Stimulated activated memory B cell treated with anti-CD40 and anti-IgM and Interleukin-4, amounts not matched to agents 10 μg/mL and 1 μg/mL and 100 μg/mL, for 72 hours (primary cell): ENCODE results near the gene NAV3.

Source experiments
- ATAC-seq: fragments of 150-1000 bp; cut with Tn5 transposase; 2 replicates; pipeline ENCODE4 v1.10.0; 2021
- H3K27ac Mint-ChIP-seq: one replicate; pipeline ENCODE4 v1.8.0; 2022; ENCODE audit warnings: mild to moderate bottlenecking, mixed read lengths
- H3K27me3 Mint-ChIP-seq: one replicate; pipeline ENCODE4 v1.8.0; 2022; ENCODE audit warnings: mixed read lengths
- H3K36me3 Mint-ChIP-seq: one replicate; pipeline ENCODE4 v1.8.0; 2022; ENCODE audit warnings: mixed read lengths
- H3K4me1 Mint-ChIP-seq: one replicate; pipeline ENCODE4 v1.8.0; 2022; ENCODE audit warnings: mixed read lengths
- H3K4me3 Mint-ChIP-seq: one replicate; pipeline ENCODE4 v1.8.0; 2022; ENCODE audit warnings: mild to moderate bottlenecking, moderate library complexity, mixed read lengths
- H3K9me3 Mint-ChIP-seq: one replicate; pipeline ENCODE4 v1.8.0; 2022; ENCODE audit warnings: mixed read lengths

NAV3 gene, protein sequence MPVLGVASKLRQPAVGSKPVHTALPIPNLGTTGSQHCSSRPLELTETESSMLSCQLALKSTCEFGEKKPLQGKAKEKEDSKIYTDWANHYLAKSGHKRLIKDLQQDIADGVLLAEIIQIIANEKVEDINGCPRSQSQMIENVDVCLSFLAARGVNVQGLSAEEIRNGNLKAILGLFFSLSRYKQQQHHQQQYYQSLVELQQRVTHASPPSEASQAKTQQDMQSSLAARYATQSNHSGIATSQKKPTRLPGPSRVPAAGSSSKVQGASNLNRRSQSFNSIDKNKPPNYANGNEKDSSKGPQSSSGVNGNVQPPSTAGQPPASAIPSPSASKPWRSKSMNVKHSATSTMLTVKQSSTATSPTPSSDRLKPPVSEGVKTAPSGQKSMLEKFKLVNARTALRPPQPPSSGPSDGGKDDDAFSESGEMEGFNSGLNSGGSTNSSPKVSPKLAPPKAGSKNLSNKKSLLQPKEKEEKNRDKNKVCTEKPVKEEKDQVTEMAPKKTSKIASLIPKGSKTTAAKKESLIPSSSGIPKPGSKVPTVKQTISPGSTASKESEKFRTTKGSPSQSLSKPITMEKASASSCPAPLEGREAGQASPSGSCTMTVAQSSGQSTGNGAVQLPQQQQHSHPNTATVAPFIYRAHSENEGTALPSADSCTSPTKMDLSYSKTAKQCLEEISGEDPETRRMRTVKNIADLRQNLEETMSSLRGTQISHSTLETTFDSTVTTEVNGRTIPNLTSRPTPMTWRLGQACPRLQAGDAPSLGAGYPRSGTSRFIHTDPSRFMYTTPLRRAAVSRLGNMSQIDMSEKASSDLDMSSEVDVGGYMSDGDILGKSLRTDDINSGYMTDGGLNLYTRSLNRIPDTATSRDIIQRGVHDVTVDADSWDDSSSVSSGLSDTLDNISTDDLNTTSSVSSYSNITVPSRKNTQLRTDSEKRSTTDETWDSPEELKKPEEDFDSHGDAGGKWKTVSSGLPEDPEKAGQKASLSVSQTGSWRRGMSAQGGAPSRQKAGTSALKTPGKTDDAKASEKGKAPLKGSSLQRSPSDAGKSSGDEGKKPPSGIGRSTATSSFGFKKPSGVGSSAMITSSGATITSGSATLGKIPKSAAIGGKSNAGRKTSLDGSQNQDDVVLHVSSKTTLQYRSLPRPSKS (N-terminal part only)

DNA sequence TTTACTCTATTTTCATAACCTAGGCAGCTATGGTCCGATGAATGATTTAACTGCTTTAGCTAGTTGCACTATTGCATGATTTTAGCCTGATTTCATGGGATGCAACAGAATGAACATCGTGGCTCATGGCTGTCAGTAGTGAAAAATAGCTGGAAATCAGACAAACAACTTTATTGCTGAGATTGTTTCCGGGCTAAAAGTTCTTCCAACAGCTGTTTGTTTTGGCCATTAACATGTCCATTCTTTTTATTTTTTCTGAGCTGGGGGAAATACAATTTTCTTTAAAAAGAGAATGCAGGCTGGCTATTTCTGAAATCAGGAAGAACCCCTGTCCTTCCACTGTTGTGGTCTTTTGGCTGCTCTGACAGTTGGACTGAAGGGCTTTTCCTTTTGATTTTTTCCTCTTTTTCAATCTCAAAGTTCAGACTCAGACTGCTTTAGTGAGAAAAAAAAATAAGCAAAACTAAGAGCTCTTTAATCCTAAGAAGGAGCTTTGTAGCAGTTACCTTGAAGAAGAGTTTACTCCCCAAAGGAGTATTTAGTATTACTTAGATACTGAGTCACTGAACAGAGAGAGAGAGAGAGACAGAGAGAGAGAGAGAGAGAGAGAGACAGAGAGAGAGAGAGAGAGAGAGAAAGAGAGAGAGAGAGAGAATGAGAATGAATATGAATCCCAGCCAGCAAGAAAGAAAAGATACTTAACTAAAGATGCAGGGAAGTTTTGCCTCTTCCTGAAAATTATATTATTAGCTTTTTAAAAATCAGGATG is at the start of gene NAV3:
NAV3 (plus strand) TSS at position 312 of the 769 bp plus-strand sequence. CDS start 568 bp downstream, outside the sequence.
- H3K36me3 Mint-ChIP-seq, result no peaks in the 10 kb centered on the region
- no peak for ATAC-seq
- no peaks in the 10 kb centered on the region for H3K27me3 Mint-ChIP-seq
- no peak within 1 kb of the TSS for H3K27ac Mint-ChIP-seq
- H3K4me1 Mint-ChIP-seq, result no peaks in the 10 kb centered on the region
- peaks cover 2% of the 10 kb centered on the region for H3K9me3 Mint-ChIP-seq
- H3K4me3 Mint-ChIP-seq, result no peak within 1 kb of the TSS

DNA sequence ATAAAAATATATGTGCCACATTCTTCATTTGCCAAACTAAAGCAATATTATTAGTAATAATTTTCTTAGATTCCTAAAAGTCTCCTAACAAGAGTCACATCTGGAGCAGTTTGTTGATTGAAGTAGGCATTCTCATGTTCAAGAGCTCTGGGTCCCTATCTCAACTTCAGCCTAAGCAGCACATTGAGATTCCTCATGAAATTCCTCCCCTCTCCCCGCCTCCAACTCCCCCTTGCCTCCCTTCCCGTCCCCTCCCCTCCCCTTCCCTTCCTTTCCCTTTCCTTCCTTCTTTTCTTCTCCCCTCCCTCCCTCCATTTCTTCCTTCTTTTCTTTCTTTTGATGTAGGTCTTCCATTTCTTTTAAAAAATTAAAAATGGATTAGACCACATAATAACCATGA is 48.7 kb upstream of the NAV3 start:
- H3K27ac Mint-ChIP-seq, result no peak overlapping the region
- no peak for ATAC-seq
- no peak overlapping the region for H3K4me3 Mint-ChIP-seq
- H3K4me1 Mint-ChIP-seq, result no peaks in the 10 kb centered on the region
- no peaks in the 10 kb centered on the region for H3K36me3 Mint-ChIP-seq
- H3K9me3 Mint-ChIP-seq, result no peaks in the 10 kb centered on the region
- H3K27me3 Mint-ChIP-seq, result no peaks in the 10 kb centered on the region

DNA sequence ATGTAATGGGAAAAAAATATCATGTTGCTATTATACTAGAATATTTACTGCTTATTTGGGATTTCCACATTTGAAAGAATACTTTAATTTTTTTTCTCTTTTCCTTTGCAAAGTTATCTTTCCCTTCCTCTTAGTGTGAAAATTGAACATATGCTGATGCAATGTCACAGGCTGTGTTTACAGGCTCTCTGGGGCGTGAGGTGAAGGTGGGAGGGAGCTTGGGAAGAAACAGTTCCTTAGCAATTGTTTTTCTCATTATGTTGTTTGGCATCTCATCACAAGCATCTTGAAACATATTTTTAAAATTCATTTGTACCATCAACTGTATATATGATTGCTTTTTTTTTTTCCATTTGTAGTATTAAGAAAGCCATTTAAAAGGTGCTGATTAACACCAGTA is 47.9 kb upstream of the NAV3 start:
- no peak overlapping the region for H3K4me3 Mint-ChIP-seq
- no peaks in the 10 kb centered on the region for H3K36me3 Mint-ChIP-seq
- H3K4me1 Mint-ChIP-seq, result no peaks in the 10 kb centered on the region
- no peaks in the 10 kb centered on the region for H3K9me3 Mint-ChIP-seq
- H3K27ac Mint-ChIP-seq, result no peak overlapping the region
- ATAC-seq, result no peak
- H3K27me3 Mint-ChIP-seq, result no peaks in the 10 kb centered on the region

- Mint-ChIP-seq H3K4me1 (no peaks in the 10 kb centered on the region), H3K4me3 (no peak overlapping the region), H3K36me3 (no peaks in the 10 kb centered on the region), H3K27me3 (no peaks in the 10 kb centered on the region), H3K27ac (no peak overlapping the region), H3K9me3 (no peaks in the 10 kb centered on the region)
- no peak for ATAC-seq
Measured at GRCh38 chr12:77785211-77785610, 45.5 kb upstream of the NAV3 start.

DNA sequence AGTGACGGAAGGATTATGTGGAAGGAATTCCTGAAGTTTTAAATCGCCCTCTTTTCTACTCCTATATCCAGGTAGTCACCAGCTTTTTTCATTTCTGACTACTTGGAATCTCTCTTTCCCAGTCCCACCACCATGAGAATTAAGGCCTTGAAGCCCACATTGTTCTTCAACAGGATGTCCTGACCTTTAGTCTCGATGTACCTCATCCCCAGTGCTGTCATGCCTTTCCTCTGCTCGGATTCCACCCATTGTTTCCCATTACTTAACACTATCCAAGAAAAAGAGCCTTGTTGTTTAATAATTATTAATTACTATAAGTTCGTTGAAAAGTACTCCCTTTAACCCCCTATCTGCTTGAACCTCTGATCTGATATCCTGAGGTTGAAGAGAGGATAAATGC is 44.0 kb upstream of the NAV3 start:
- ATAC-seq, result no peak
- no peaks in the 10 kb centered on the region for H3K9me3 Mint-ChIP-seq
- no peaks in the 10 kb centered on the region for H3K27me3 Mint-ChIP-seq
- H3K4me1 Mint-ChIP-seq, result no peaks in the 10 kb centered on the region
- no peak overlapping the region for H3K27ac Mint-ChIP-seq
- H3K4me3 Mint-ChIP-seq, result no peak overlapping the region
- H3K36me3 Mint-ChIP-seq, result no peaks in the 10 kb centered on the region

DNA sequence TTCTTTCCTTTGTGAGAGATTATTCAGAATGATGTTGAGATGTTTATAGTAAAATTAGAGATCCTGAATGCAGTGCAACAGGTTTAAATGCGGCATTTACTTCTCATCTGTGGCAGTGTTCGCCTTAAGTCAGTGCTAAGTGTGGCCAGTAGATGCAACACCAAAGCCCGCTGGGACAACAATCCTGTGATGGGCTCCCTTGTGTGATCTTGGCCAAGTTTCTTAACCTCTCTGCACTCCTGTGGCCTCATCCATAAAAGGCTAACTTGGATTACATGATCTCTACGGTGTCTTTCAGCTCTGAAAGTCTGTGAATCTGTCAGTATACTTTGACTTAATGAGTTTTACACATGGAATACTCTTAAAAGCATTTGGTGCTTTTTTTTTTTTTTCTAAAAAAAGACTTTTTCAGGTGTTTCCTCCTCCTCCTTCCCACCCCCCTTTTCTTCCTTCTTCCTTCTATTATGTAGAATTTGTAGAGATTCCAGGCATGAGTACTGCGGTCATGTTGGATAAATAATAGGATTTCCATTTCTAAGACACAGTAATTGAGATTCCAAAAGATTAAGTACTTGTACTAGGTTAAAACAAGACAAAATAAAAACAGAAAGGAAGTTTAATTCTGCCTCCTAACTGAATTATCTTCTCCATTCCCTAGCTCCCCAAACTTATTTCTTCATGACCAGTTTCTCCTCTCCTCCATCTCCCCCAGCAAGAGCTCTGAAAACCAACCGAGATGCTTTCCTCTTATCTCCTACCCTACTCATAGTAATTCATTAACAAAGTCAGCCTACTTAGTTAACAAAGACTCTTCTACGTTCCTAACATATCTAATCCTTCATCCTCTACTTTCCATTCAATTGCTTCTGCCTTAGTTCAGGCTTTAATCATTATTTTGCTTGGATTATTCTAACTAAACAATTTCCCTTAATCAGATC is 42.2 kb upstream of the NAV3 start:
- H3K4me1 Mint-ChIP-seq, result no peaks in the 10 kb centered on the region
- ATAC-seq, result no peak
- no peak overlapping the region for H3K4me3 Mint-ChIP-seq
- no peaks in the 10 kb centered on the region for H3K36me3 Mint-ChIP-seq
- no peak overlapping the region for H3K27ac Mint-ChIP-seq
- no peaks in the 10 kb centered on the region for H3K27me3 Mint-ChIP-seq
- H3K9me3 Mint-ChIP-seq, result peaks cover 2% of the 10 kb centered on the region

- H3K36me3 Mint-ChIP-seq, result no peaks in the 10 kb centered on the region
- ATAC-seq, result no peak
Measured at GRCh38 chr12:77795699-77796098, 35.0 kb upstream of the NAV3 start.

GRCh38 chr12:77796775-77797174 is 33.9 kb upstream of the NAV3 start:
- Mint-ChIP-seq H3K9me3 (peaks cover 3% of the 10 kb centered on the region), H3K36me3 (no peaks in the 10 kb centered on the region), H3K27ac (no peak overlapping the region), H3K4me3 (no peak overlapping the region), H3K4me1 (no peaks in the 10 kb centered on the region), H3K27me3 (no peaks in the 10 kb centered on the region)
- ATAC-seq, result no peak

More at GRCh38 chr12:77795699-77796098, 35.0 kb upstream of the NAV3 start:
- no peak overlapping the region for H3K27ac Mint-ChIP-seq
- no peaks in the 10 kb centered on the region for H3K27me3 Mint-ChIP-seq
- peaks cover 3% of the 10 kb centered on the region for H3K9me3 Mint-ChIP-seq
- H3K4me1 Mint-ChIP-seq, result no peaks in the 10 kb centered on the region
- no peak overlapping the region for H3K4me3 Mint-ChIP-seq

DNA sequence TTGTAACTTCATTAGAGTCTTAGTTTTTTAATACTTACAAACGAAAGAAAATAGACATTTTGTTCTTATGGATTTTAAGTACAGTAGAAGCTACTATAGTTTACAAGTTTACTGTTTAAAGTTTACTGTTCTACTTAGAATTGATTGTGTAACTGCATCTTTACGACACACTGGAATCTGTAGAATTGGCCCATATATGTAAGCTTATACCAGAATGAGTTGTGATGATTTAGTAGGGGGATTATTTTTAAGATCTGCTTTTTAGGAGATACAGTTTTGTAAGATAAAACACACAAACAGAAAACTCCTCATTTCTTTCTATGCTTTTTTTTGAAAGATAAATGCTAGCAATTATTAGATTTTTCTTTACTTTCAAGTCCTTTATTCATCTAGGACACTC is 30.2 kb upstream of the NAV3 start:
- H3K36me3 Mint-ChIP-seq, result no peaks in the 10 kb centered on the region
- H3K27me3 Mint-ChIP-seq, result no peaks in the 10 kb centered on the region
- H3K27ac Mint-ChIP-seq, result no peak overlapping the region
- no peak overlapping the region for H3K4me3 Mint-ChIP-seq
- peaks cover 8% of the 10 kb centered on the region for H3K9me3 Mint-ChIP-seq
- ATAC-seq, result no peak
- no peaks in the 10 kb centered on the region for H3K4me1 Mint-ChIP-seq

GRCh38 chr12:77808534-77808933 is 22.2 kb upstream of the NAV3 start:
- Mint-ChIP-seq H3K27ac (no peak overlapping the region), H3K4me3 (no peak overlapping the region), H3K27me3 (no peaks in the 10 kb centered on the region), H3K9me3 (peaks cover 12% of the 10 kb centered on the region), H3K4me1 (no peaks in the 10 kb centered on the region), H3K36me3 (no peaks in the 10 kb centered on the region)
- no peak for ATAC-seq

DNA sequence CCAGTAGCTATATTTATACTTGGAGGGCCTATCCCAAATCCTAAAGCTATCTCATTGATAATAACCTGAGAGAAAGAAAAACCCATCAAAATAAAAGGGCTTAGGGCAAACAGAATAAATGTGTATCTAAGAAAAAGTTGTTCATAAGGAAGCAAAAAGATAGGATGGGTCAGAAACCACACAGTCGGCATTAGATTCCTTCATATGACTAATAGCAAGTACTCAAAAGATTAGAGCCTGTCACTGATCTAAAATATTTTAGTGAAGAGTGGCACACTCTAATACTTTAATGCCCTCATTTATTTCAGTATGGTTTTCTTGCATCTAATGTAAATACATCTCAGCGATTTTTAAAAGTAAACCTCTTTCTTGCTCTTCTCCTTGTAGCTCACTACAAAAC is 17.1 kb upstream of the NAV3 start:
- no peak overlapping the region for H3K4me3 Mint-ChIP-seq
- ATAC-seq, result no peak
- no peaks in the 10 kb centered on the region for H3K4me1 Mint-ChIP-seq
- no peaks in the 10 kb centered on the region for H3K9me3 Mint-ChIP-seq
- H3K27ac Mint-ChIP-seq, result no peak overlapping the region
- H3K36me3 Mint-ChIP-seq, result no peaks in the 10 kb centered on the region
- no peaks in the 10 kb centered on the region for H3K27me3 Mint-ChIP-seq

GRCh38 chr12:77814386-77814785 is 16.3 kb upstream of the NAV3 start:
- no peaks in the 10 kb centered on the region for H3K36me3 Mint-ChIP-seq
- H3K4me3 Mint-ChIP-seq, result no peak overlapping the region
- ATAC-seq, result no peak
- no peaks in the 10 kb centered on the region for H3K27me3 Mint-ChIP-seq
- no peaks in the 10 kb centered on the region for H3K9me3 Mint-ChIP-seq
- H3K27ac Mint-ChIP-seq, result no peak overlapping the region
- no peaks in the 10 kb centered on the region for H3K4me1 Mint-ChIP-seq

DNA sequence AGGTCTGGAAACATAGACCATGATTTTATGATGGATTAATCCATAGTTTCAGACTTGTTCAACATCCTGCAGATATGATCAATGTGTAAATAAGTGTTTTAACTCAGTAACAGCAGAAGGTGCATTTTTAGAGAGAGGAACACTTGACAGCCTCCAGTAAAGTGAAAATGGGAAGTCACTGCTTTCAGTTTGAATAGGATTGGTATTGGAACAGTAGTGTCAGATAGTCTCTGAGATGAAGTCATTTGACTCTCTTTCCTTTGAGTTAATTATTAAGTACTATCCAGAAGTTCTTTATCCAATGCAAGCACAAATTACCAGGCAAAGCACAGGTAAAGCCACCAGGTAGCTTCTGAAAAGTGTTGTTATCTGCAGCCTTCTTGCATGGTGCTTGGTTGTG is 14.5 kb upstream of the NAV3 start:
- no peaks in the 10 kb centered on the region for H3K27me3 Mint-ChIP-seq
- no peak for ATAC-seq
- no peak overlapping the region for H3K4me3 Mint-ChIP-seq
- no peak overlapping the region for H3K27ac Mint-ChIP-seq
- H3K9me3 Mint-ChIP-seq, result no peaks in the 10 kb centered on the region
- no peaks in the 10 kb centered on the region for H3K4me1 Mint-ChIP-seq
- H3K36me3 Mint-ChIP-seq, result no peaks in the 10 kb centered on the region

GRCh38 chr12:77817276-77817675 is 13.4 kb upstream of the NAV3 start:
- ATAC-seq, result no peak
- no peaks in the 10 kb centered on the region for H3K27me3 Mint-ChIP-seq
- H3K27ac Mint-ChIP-seq, result no peak overlapping the region
- H3K36me3 Mint-ChIP-seq, result no peaks in the 10 kb centered on the region
- no peak overlapping the region for H3K4me3 Mint-ChIP-seq
- H3K9me3 Mint-ChIP-seq, result no peaks in the 10 kb centered on the region
- H3K4me1 Mint-ChIP-seq, result no peaks in the 10 kb centered on the region
